GM19239 (cell line): Measurements from ENCODE around the gene KIAA1217.
A peak's percentile ranks its signal among the peaks of the same experiment; 100 is the strongest.

ENCODE experiments used
- DNase-seq: peaks from one replicate; pipeline ENCODE4 v3.0.0; 2011; ENCODE audit warnings: low spot score; ENCODE audit not compliant: insufficient read length
- FAIRE-seq: peaks from 2 replicates; lab custom pipeline; 2011; peaks lifted over from hg19 to GRCh38; lab: Jason Lieb, UNC

Gene KIAA1217

GRCh38 chr10:24556750-24557742 is 348.1 kb downstream of the KIAA1217 start:
- DNase-seq (peak; percentile 17), FAIRE-seq (peak; percentile 47)

GRCh38 chr10:24561453-24561852 is 352.5 kb downstream of the KIAA1217 start:
- no peak for FAIRE-seq
- DNase-seq = no peak

GRCh38 chr10:24568042-24568441 is 359.1 kb downstream of the KIAA1217 start:
- no peak for DNase-seq
- no peak for FAIRE-seq

- FAIRE-seq = no peak
Observed at GRCh38 chr10:24569330-24569796, 360.4 kb downstream of the KIAA1217 start.

DNA sequence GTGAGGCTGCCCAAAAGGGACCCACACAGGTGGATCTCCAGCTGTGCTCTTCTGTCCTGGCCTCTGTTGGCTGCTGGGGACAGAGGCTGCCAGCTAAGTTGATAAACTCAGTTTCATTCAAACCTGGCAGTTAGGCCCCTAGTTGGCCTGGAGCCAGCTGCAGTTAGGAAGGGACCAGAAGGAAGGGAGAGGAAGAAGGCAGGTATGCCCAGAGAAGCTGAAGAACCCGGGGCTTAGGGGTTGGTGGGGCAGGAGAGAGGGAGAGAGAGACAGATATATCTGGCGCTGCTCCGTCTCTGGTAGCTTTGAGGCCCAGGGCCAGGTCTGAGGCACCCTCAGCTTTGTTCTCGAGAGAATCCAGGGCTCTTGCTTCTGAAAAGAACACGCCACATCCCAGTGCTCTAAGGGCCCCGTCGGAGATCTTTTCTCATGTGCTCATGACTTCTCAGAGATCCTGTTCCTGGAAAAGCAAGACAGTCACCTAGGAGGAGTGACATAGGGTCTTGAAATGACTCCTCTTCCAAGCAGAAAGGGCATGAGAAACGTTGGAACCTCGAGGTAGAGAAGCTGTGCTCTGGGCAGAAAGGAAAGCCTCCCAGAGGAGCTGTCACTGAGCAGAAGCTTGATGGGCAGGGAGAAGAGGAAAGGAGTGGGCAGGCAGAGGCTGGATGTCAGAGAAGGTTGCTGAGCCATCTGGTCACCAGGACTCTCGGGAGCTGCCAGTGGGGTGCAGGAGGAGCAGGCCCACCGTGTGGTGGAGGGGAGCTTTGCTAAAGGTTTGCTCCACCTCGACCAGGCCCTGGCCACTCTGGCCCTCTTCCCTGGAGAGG is 361.1 kb downstream of the KIAA1217 start:
- FAIRE-seq (no peak), DNase-seq (no peak)

More at GRCh38 chr10:24569330-24569796, 360.4 kb downstream of the KIAA1217 start:
- DNase-seq = no peak

DNA sequence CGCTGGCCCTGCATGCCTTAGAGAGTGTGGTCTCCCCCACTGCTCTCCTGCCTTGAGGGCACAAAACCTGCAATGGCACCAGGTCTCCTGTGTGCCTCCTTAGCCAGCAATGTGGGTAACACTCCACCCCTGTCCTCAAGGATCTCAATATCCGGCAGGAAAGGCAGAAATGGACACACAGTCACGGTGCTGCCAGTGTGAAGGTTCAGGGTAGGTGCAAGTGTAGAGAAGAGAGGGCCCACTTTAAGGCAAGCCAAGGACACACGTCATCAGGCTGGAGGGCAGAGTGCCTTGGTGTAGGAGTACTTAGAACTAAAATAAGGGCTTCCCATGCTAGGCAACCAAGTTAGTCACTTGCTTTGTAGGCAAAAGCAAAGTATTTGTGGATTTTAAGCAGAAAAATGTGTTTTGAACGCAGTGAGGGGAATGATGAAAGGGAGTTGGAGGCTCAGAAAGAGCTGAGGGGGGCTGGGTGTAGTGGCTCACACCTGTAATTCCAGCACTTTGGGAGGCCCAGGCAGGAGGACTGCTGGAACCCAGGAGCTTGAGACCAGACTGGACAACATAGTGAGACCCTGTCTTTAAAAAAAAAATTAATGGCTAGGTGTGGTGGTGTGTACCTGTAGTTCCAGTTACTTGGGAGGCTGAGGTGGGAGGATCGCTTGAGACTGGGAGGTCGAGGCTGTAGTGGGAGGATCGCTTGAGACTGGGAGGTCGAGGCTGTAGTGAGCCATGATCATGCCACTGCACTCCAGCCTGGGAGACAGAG is 361.9 kb downstream of the KIAA1217 start:
- DNase-seq = no peak
- no peak for FAIRE-seq

GRCh38 chr10:24571870-24572450 is 363.0 kb downstream of the KIAA1217 start:
- no peak for FAIRE-seq
- no peak for DNase-seq

GRCh38 chr10:24574161-24574560 is 365.2 kb downstream of the KIAA1217 start:
- DNase-seq = no peak
- no peak for FAIRE-seq

DNA sequence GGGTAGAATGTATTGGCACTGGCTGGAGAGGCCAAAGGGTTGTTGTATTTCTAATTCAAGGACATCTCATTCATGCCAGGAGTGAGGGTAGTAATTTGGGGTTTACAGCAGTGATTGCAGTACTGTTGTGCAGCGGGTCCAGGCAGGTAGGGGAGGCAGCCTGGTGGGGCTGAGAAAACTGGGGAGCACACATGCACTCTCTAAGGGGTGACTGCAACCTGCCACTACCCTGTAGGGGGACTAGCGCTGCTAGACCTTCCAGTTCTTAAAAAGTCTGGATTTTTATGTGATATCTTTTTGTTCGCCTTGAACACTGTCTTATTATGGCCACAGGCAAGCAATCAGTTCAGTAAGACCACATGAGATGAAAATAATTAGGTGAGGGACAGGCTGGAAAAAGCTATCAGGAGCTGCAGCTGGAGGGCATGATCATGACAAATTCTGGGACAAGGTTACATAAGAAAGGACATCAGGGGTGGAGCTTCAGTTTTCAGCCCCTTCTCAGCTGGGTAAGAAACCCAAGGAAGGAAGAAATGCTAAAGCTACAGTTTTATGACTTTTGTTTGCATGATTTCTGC is 365.7 kb downstream of the KIAA1217 start:
- DNase-seq (no peak), FAIRE-seq (no peak)

- FAIRE-seq = no peak
- DNase-seq = no peak
Observed at GRCh38 chr10:24575481-24576002, 366.6 kb downstream of the KIAA1217 start.

DNA sequence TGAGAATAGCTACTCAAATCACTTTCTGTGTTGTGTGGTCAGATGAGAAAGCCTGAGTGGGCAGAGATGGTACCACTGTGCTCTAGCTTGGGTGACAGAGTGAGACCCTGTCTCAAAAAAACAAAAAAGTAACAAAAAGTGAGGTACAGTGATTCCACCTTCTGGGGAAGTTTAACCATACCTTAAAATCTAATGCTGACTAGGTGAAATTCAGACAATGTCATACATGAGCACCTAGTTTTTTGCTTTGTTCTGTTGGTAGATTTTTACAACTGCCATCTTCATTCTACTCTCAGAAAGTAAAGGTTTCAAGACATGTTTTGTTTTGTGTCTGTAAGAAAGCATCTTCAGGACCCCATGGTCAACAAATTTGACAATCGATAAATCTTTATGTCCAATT is 370.5 kb downstream of the KIAA1217 start:
- FAIRE-seq = no peak
- no peak for DNase-seq

- no peak for FAIRE-seq
- DNase-seq = no peak
Observed at GRCh38 chr10:24579906-24580305, 371.0 kb downstream of the KIAA1217 start.

DNA sequence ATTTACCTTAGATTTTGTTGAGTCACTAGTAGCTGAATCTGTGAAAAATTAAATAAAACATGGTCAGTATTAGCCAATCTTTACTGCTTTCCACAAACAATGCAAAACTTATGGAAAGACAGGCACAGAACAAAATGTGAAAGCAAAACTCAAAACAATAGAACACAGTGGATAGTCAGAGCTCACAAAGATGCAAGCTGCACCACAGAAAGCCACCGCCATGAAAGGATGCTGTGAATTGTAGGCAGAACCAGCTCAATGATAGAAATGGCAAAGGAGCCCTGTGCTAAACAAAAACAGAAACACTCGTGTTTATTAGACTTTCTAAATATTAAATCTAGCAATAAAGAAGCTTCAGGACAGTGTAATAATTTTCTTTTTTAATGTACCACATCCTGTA is 380.3 kb downstream of the KIAA1217 start:
- no peak for FAIRE-seq

GRCh38 chr10:24590697-24591457 is 381.9 kb downstream of the KIAA1217 start:
- FAIRE-seq (no peak), DNase-seq (no peak)

More for the DNA sequence above, 380.3 kb downstream of the KIAA1217 start:
- no peak for DNase-seq

DNA sequence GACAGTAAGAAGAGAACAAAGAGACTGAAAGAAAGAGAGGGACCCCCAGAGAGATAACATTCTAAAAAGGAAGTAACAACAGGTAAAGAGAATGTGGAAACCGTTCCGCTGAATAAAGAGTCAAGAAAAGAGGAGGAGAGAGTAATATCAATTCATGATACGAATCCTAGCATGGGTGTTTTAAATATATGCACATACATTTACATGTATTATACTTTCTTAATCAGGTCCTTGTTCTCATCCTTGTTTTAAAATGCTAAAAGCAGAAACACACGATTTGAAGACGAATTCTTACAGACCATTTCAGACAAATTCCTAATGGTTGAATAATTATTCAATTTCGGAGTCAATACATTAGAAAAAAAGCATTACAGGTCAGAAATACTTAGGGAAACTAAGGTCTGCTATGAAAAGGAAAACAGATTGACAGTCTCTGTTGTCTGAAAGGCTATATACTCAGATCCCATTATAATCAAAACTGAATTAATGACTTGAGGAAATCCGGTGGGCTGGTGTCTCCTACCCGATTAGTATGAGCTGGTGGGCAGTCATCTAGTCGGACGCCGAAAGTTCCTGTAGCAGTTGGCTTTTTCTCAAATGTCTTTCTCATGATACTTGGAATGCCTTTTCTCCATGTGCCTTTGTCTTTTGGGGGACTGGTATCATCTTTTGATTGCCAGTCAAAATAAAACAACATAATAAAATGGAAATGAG is 387.4 kb downstream of the KIAA1217 start:
- DNase-seq (no peak), FAIRE-seq (peak; percentile 68)

DNA sequence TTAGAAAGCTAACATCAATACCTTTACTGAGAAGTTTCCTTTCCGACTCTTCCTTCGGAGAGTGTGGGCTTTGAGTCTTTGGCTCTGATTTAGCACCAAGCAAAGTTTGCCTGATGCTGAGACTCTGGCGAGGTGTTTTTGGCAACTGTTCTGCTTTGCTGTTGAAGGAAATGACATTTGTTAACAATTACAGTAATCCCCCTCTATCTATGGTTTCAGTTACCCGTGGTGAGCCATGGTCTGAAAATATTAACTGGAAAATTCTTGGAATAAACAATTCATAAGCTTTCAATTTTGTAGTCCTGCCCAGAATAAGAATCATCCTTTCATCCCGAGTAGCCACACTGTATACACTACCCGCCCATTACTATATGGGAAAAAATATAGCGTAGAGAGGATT is 388.5 kb downstream of the KIAA1217 start:
- FAIRE-seq (no peak), DNase-seq (no peak)
